K562 (cell line): ENCODE measurements around the gene CCDC87. TPM values are rescaled to one million over a fixed set of nuclear protein-coding genes. Genes with fewer than 3 reads are reported as not detected.

Experiments used
- BCOR ChIP-seq: fragments of 450-650 bp; IDR thresholded peaks from 2 replicates; pipeline ENCODE4 v1.6.1; 2016
- CAMTA2 ChIP-seq: fragments of 250-450 bp; sonication (Bioruptor Pico); conservative IDR thresholded peaks from 2 replicates; pipeline ENCODE4 v1.5.1; 2022
- CCNT2 ChIP-seq: IDR thresholded peaks from 2 replicates; pipeline ENCODE4 v1.6.1; 2011; ENCODE audit warnings: borderline replicate concordance, low read depth, mild to moderate bottlenecking, moderate library complexity, mixed read lengths, low read length; ENCODE audit not compliant: insufficient read length; ENCODE audit errors: extremely low read depth
- CREB3 ChIP-seq: fragments of 450-650 bp; conservative IDR thresholded peaks from 2 replicates; pipeline ENCODE4 v1.6.1; 2016; ENCODE audit warnings: missing genetic modification characterization, low read depth, mild to moderate bottlenecking, missing compliant biosample characterization, moderate library complexity
- CREM ChIP-seq: IDR thresholded peaks from 2 replicates; pipeline ENCODE4 v1.6.1; 2014; ENCODE audit warnings: antibody characterized with exemption, low read depth
- EGR1 ChIP-seq: fragments of 450-650 bp; conservative IDR thresholded peaks from 2 replicates; pipeline ENCODE4 v1.6.1; 2017; ENCODE audit warnings: mild to moderate bottlenecking
- EP300 ChIP-seq: IDR thresholded peaks from 2 replicates; pipeline ENCODE4 v1.6.1; 2012; ENCODE audit warnings: low read length, improper control_type of control experiment
- FIP1L1 ChIP-seq: fragments of 200-400 bp; formaldehyde crosslinking; IDR thresholded peaks from 2 replicates; pipeline ENCODE4 v1.6.1; 2018; ENCODE audit warnings: mild to moderate bottlenecking, low read depth, low read length; ENCODE audit not compliant: poor library complexity, severe bottlenecking
- FOXA1 ChIP-seq: fragments of 450-650 bp; IDR thresholded peaks from 2 replicates; pipeline ENCODE4 v1.6.1; 2016; ENCODE audit warnings: mild to moderate bottlenecking, borderline replicate concordance
- HDAC2 ChIP-seq: fragments of 450-650 bp; IDR thresholded peaks from 2 replicates; pipeline ENCODE4 v1.6.1; 2016; ENCODE audit warnings: mild to moderate bottlenecking
- KAT2B ChIP-seq: IDR thresholded peaks from one replicate; pipeline ENCODE4 v1.6.1; 2012; ENCODE audit warnings: low read depth, mild to moderate bottlenecking, control low read depth, inconsistent platforms, low read length, moderate library complexity
- MAZ ChIP-seq, 2 experiments: fragments of 450-650 bp in 1 of 2; sonication (generic) in 1 of 2; formaldehyde crosslinking; IDR thresholded peaks in 1 of 2; conservative IDR thresholded peaks in 1 of 2; 2 replicates each; pipeline versions ENCODE4 v1.4.0 to v1.5.0; 2020; ENCODE audit warnings: mild to moderate bottlenecking in 1 of 2, missing genetic modification reagents in 1 of 2
- NELFE ChIP-seq: IDR thresholded peaks from 2 replicates; pipeline ENCODE4 v1.6.1; 2011; ENCODE audit warnings: mild to moderate bottlenecking; ENCODE audit not compliant: insufficient read depth, insufficient read length
- NONO ChIP-seq, 2 experiments: fragments of 200-400 bp in 1 of 2; fragments of 450-650 bp in 1 of 2; formaldehyde crosslinking in 1 of 2; IDR thresholded peaks; 2 replicates each; pipeline ENCODE4 v1.6.1; 2017; ENCODE audit warnings: low read depth in 2 of 2, mild to moderate bottlenecking in 2 of 2, moderate library complexity in 2 of 2, low read length in 1 of 2
- PHTF2 ChIP-seq: fragments of 250-450 bp; sonication (Bioruptor Pico); IDR thresholded peaks from 2 replicates; pipeline ENCODE4 v1.5.0; 2021; ENCODE audit warnings: mild to moderate bottlenecking
- POU5F1 ChIP-seq: fragments of 150-350 bp; IDR thresholded peaks from 2 replicates; pipeline ENCODE4 v1.6.1; 2014; ENCODE audit warnings: borderline replicate concordance, low read length, low read depth, mild to moderate bottlenecking; ENCODE audit not compliant: partially characterized antibody
- RBM39 ChIP-seq: fragments of 200-400 bp; formaldehyde crosslinking; optimal IDR thresholded peaks from 2 replicates; pipeline ENCODE3; 2018; ENCODE audit warnings: low read depth, low read length
- SAFB ChIP-seq: fragments of 200-400 bp; formaldehyde crosslinking; IDR thresholded peaks from 2 replicates; pipeline ENCODE4 v1.6.1; 2017; ENCODE audit warnings: low read depth, low read length, borderline replicate concordance
- SIN3A ChIP-seq, 2 experiments: fragments of 150-350 bp in 1 of 2; IDR thresholded peaks; 2 replicates each; pipeline ENCODE4 v1.6.1; 2011 to 2016; ENCODE audit warnings: borderline replicate concordance in 2 of 2, low read depth in 2 of 2, low read length in 2 of 2, mild to moderate bottlenecking in 2 of 2, moderate library complexity in 2 of 2; ENCODE audit not compliant: control insufficient read depth in 1 of 2
- SMAD1 ChIP-seq: fragments of 150-350 bp; IDR thresholded peaks from 2 replicates; pipeline ENCODE4 v1.6.1; 2014; ENCODE audit warnings: low read length, low read depth; ENCODE audit not compliant: partially characterized antibody
- SMARCA5 ChIP-seq: fragments of 450-650 bp; IDR thresholded peaks from 2 replicates; pipeline ENCODE4 v1.6.1; 2016
- SNIP1 ChIP-seq: fragments of 450-650 bp; IDR thresholded peaks from 2 replicates; pipeline ENCODE4 v1.7.1; 2017; ENCODE audit warnings: low read depth, mild to moderate bottlenecking
- TAF9B ChIP-seq: fragments of 450-650 bp; IDR thresholded peaks from 2 replicates; pipeline ENCODE4 v1.6.1; 2018; ENCODE audit warnings: mild to moderate bottlenecking; ENCODE audit not compliant: partially characterized antibody
- ZC3H11A ChIP-seq: IDR thresholded peaks from 2 replicates; pipeline ENCODE4 v1.6.1; 2012; ENCODE audit warnings: low read depth, low read length, improper control_type of control experiment
- ZNF133 ChIP-seq: fragments of 250-450 bp; sonication (Bioruptor Pico); IDR thresholded peaks from 2 replicates; pipeline ENCODE4 v1.4.0; 2020; ENCODE audit warnings: mild to moderate bottlenecking
- ZNF77 ChIP-seq: fragments of 250-450 bp; sonication (Bioruptor Pico); IDR thresholded peaks from 2 replicates; pipeline ENCODE4 v1.5.0; 2020
- polyA plus RNA-seq, 8 experiments: library from polyadenylated mRNA; depleted of rRNA in 4 of 8; stranded (reverse) in 5 of 8; unstranded in 3 of 8; fragments of >200 nt; fragmentation: Nextera tagmentation in 2 of 8; fragmentation: Illumina TruSeq in 1 of 8; extraction: Ambion mirVana in 2 of 8; extraction: Trizol in 1 of 8; gene quantifications; 2 replicates each; pipeline versions ENCODE4 v1.2.1 to v1.2.3, GENCODE V29; 2011 to 2014; ENCODE audit warnings: inconsistent platforms in 1 of 8, missing spikeins in 1 of 8
- total RNA-seq, 7 experiments: library from RNA; depleted of rRNA in 6 of 7; stranded (reverse); fragments of >200 nt in 6 of 7; fragmentation: Illumina TruSeq in 2 of 7; extraction: Trizol in 2 of 7; gene quantifications; 2 replicates each; pipeline versions ENCODE4 v1.2.1 to v1.2.3, GENCODE V29; 2011 to 2021; ENCODE audit warnings: low replicate concordance in 1 of 7

The CCDC87 gene
- total and polyA plus RNA-seq, 9 of the 15 experiments (the other 6 are each of a cell fraction or from before 2014, with no cell fraction given) = 0.03 to 0.44 (median 0.15) TPM; not detected in 1

DNA sequence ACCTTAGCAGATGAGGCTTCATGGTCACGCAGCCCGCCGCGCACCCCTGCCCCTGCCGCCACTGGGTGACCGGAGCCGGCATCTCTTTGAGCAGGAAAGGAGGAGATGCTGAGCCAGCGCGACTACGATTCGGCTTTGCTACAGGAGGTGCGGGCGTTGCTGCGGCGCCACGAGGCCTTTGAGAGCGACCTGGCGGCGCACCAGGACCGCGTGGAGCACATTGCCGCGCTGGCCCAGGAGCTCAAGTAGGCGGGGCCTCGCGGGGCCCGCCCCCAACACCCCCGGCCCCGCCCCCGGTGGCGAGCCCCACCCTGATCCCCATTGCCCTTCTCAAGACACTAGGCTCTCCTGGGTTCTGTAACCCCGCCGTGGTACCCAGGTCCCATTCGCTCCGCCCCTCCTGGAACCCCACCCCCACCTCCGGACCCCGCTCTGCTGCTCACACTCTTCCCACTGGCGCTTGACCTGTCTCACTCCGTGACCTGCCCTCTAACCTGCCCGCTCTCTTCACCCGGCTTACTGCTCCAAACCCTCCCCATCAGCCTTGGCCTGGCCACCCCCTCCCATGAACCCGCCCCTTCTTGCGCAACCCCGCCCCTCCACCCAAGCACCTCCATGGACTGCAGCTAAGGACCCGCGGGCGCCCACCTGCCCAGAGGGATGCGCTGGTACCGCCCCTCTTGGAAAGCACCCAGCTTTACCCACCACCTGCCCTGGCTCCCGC lies 33.6 kb downstream of the CCDC87 start (continued):
- TF ChIP-seq ZNF77 (CRISPR knock-in tag) (no peak), HDAC2 (0 out of 2 replicates have a peak, but pooled peaks have one; percentile 26), FOXA1 (no peak), CCNT2 (no peak), NONO (IDR thresholded peaks at IDR 0.05; ENCODE audit: low read depth in 2 of 2, low read length in 1 of 2) (peak in 1 of 2 experiments; percentile 28; a peak in 1 of 4 replicates), FIP1L1 (peak; percentile 32), EP300 (no peak), SMARCA5 (no peak), TAF9B (no peak), CREM (peak; percentile 62), BCOR (no peak), SIN3A (IDR thresholded peaks at IDR 0.05; ENCODE audit: borderline replicate concordance in 2 of 2, control insufficient read depth in 1 of 2, low read depth in 2 of 2, low read length in 2 of 2) (no peak), MAZ (CRISPR knock-in tag; conservative IDR thresholded peaks at IDR 0.05 in 1 of 2, IDR thresholded peaks at IDR 0.05 in 1 of 2) (no peak), KAT2B (no peak), POU5F1 (no peak), EGR1 (no peak), RBM39 (no peak), ZNF133 (CRISPR knock-in tag) (no peak), SMAD1 (no peak), CREB3 (tag) (no peak), PHTF2 (CRISPR knock-in tag) (no peak), ZC3H11A (no peak), NELFE (no peak), CAMTA2 (CRISPR knock-in tag) (no peak), SNIP1 (no peak), SAFB (no peak)
